Endothelial cell of hepatic sinusoid (primary cell): ENCODE measurements around the gene NR6A1.

ENCODE experiments used
- in situ Hi-C: cut with HindIII; loops from 2 replicates; pipeline ENCODE4 v1.10.0; 2017; ENCODE audit warnings: low sequenced_read_pairs

Gene NR6A1

DNA sequence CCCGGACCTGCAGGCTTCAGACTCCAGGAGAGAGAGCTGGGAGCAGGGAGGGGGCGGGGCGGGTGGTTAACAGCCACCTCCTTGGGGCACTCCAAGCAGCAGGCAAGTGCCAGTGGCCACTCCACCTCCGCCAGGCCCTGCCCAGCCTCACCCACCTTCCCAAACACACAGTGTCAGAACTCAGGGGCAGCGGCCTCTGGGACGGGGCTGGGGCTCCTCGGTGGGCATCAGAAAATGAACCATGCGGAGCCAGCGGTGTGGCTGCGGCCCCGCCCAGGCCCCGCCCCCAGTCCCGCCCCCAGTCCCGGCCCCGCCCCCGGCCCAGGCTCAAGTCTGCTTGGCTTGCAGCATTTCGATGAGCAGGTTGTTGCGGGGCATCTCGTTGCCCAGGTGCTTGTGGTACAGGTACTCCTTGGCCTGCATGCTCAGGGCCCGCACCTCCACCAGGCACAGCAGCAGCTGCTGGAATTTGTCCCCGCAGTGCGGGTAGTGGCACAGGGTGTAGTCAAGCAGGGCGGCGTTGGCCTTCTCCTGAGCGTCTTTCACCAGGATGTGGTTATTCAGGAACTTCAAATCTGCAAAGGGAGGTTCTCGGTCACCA lies 288.6 kb downstream of the NR6A1 start:
- in situ Hi-C loops: no loop called here

DNA sequence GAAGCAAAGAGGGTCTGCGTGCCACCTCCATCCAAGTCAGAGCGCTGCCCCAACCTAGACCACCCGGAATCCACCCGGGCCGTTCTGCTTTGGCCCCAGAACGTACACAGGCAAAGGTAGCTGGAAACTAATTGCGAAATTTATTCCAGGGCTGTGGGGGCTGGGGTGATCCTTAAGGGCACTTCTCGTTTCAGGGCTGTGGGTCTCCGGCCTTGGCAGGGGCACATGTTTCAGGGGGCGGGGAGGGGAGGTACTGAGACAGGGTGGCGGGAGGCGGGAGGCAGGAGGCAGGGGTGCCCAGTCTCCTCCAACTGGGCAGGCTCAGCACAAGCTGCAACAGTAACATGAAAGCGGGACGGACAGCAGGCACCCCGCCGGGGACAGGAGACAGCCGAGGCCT lies 290.0 kb downstream of the NR6A1 start:
- in situ Hi-C loops: no loop called here

DNA sequence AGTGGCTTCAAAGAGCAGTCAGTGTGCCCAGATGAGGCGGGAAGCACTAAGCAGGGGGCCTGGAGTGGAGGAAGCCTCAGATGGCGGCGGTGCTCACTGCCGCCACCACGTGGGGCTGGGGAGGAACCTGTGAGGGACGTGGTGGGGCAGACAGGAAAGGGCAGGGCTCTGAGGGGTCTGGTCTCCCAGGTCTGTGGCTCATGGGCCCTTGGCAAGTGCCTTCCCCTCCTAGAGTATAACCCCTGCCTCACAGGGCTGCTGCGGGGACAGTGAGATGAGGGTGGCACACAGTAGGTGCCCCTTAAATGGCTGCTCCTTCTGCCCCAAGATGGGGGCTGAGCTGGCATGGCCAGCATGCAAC lies 290.5 kb downstream of the NR6A1 start:
- in situ Hi-C loops: no loop called here

DNA sequence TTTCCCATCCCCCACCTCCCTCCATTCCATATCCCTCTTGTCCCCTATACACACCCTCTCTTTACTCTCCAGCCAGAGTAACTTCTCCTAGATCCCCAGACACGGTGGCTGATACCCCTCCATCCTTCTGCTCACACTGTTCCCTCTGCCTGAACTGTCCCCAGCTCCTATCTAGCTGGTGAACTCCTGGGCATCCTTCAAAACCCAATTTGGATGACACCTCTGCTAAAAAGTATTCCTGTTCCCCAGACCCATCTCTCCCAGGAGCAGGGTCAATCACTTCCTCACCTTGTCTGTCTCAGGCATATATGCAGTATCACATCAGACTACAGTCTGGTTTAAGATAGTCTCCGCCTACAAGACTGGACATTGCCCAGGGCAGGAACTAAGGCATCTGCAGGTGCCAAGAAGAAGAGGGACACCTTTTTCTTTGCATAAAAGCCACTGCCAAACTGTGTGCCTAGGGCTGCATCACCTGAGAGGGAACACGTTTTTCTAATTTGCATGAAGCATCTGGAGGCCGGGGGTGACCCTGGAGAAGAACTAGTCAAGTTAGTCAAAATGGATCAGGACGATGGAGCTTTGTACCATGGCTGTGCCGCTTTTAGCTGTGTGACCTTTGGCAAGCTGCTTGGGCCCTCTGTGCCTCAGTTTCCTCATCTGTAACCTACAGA lies 291.0 kb downstream of the NR6A1 start:
- in situ Hi-C loops: no loop called here

DNA sequence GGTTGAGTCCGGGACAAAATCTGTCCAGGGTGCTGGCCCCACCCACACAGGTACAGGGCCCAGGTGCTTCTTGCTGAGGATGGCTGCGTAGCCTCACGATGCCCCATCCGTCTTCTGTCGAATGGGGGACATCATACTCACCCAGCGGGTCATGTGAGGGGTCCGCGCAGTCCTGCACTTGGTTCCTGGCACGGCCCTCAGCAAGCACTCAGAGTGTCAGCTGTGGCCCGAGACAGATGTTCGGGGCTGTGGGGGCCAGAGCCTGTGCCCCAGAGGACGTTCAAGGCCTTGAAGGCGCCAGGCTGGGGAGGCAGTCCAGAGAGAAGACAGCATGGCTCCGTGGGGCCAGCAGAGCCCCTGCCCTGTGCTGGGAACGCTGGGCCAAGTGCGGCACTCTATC lies 291.7 kb downstream of the NR6A1 start:
- in situ Hi-C loops: no loop called here

DNA sequence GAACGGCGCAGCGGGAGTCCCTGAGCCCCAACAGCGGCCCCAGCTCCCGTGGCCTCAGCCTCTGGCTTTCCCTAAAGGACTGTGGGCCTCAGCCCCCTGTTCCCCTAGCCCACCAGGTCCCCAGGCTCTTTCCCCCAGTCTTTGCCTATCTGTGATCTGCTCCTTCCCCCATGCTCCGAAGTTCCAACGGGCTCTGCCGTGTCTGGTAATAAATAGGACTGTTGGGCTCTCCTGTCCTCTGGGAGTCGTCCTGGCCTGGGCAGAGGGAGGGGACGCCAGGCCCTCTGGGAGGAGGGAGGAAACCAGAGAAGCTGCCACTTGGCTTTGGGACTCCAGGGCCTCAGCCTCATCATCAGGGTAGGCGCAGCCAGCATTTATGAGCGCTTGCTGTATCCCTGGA lies 292.8 kb downstream of the NR6A1 start:
- in situ Hi-C loops: no loop called here

DNA sequence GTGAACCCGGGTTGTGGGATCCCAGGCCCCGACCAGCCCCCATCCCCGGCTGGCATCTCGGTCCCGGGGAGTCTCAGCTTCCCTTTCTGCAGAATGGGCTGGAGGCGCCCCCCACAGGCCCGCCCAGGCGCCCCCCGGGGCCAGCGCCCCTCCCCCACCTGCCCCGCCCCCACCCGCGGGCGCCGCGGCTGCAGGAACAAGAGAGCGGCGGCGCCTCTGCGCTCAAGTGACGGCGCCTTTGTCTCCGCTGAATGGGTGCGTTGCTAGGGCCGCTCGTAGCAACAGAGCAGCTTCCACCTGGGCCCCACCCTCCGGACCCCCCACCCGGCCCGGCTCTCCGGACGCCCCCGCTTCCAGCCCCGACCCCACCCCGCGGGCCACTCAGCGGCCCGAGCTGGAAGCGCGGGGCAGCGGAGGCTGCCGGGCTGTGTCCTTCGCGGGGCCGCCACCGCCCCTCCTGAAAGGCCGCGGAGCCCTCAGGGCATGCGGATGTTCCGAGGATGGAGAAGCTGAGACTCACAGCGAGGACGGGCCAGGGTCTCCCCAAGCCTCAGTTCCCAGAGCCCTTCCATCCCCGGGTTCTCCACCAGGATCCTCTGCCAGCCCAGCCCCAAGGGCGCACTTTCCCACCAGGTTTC lies 293.3 kb downstream of the NR6A1 start:
- in situ Hi-C loops: no loop called here

DNA sequence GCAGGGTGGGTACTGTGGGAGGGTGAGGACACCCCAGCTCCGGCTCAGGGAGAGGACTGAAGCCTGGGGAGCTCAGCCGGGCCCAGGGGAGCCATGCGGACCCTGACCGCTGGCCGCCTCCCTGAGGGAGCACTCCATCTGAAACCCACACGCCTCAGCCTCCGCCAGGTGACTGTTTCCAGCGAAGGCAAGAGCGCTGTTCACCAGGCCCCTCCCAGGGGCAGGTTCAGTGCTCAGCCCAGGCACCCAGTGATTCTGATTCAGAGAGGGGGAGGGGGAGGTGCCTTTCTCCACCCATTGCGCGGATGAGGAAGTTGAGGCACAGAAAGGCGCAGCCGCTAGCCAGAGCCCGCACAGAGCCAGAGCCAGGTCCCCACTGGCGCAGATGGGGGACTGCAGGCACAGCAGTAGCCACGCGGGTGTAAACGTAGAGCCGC lies 293.9 kb downstream of the NR6A1 start:
- in situ Hi-C loops: no loop called here

DNA sequence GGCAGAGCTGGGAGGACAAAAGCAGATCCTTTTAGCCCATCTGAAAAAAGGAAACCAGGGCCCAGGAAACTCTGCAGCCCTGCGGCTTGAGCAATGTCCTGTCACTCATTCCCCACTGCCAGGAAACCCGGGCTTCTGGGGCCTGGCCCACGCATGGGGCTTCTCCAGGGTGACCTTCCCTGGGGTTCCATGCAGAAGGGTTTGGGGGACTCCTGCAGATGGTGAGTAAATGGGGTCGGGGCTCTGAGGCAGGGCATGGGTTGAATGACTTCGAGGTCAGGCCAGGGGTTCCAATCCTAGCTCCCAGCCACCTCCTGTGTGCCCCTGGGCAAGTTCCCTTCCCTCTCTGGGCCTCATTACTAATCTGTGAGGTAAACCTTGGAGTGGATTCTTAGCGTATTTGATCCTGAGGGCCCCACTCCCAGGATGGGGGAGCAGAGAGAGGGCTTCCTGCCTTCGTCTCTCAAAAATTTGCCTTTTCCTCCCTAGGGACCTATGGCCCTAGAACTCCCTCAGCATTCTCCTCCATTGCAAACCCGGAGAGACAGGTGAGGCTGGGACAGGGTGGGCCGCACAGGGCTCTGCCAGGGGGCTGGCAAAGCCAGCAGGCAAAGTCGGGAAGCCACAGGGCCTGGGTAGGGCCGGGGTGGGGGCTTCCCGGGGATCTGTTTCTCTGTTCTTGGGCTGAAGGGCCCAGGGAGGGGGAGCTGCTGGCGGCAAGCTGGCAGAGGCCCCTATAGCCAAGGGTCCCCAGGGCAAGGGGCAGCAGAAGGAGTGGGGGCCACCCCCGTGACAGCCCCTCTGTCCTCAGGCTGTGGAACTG lies 295.0 kb downstream of the NR6A1 start:
- in situ Hi-C loops: no loop called here

DNA sequence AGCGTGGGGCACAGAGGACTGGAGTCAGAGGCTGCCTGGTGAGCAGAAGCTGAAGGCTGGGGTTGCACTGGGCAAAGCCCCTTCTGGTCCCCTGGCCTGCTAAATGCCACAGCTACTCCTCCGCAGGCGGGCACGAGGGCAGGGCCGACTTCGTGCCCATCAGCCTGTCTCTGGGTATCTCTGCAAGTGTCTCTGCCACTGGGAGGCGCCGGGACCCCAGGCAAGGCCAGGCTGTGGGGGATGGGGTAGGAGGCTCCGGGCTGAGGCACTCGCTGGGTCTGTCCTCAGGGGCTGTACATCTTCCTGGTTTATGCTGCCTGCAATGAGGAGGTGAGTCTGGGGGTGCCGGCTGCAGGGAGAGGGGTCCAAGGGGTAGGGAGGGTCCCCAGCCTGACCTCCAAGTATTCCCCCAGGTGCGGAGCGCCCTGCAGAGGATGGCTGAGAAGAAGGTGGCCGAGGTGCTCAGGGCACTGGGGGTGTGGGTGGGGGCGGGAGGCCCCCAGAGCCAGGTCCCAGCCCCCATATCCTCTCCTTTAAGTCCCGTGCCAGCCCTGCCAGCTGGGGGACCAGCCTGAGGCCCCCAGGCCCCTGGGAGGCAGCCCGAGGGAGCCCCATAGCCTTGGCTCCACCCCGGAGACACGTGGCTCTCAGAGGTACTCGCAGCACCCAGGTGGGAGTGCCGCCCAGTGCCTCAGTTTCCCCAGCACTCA lies 295.8 kb downstream of the NR6A1 start:
- in situ Hi-C loops: no loop called here

DNA sequence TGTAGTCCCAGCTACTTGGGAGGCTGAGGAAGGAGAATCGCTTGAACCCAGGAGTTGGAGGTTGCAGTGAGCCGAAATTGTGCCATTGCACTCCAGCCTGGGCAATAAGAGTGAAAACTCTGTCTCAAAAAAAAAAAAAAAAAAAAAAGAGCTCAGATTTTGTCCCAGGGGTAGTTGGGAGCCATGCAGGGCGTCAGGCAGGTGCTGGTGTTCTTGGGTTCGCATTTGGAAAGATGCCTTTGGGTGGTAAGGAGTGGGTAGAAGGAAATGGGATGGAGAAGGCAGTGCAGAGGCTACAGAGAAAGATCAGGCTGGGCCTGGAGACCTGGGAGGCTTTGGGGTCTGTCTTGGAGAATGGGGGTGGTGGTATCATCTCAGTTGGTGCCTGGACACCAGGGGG lies 297.0 kb downstream of the NR6A1 start:
- in situ Hi-C loops: no loop called here

DNA sequence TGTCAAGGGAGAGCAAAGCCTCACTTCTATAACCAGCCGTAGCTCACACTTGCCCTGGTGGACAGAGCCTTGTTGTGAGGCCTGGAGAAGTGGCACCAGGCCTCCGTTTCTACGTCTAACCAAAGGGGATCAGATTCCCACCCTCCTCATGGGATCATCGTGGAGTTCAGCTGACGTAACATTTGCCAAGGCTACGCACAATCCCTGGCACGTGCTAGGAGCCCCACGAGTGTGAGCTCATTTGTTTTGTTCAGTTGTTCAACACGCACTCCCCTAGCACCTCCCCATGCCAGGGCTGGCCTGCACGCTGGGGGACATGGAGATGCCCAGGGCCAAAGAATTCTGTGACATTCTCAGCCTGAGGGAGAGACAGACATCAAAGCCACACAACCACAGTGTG lies 297.8 kb downstream of the NR6A1 start:
- in situ Hi-C loops: no loop called here

DNA sequence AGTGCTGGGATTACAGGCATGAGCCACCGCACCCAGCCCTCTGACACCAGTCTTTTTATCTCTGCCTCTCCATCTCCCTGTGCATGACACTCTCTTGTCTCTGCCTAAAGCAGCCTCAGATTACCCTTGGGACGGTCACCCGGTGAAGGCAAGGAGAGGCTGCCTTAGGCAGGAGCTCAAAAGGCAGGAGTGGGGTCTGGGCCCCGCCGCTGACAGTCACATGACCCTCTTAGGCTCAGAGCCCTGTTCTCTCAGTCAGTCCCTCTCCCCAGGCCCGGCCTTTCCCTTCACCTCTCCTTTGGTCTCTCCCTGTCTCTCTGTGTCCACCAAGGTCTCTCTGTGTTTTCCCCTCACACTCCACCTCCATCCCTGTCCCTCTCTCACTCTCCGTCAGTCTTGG lies 298.3 kb downstream of the NR6A1 start:
- in situ Hi-C loops: no loop called here

DNA sequence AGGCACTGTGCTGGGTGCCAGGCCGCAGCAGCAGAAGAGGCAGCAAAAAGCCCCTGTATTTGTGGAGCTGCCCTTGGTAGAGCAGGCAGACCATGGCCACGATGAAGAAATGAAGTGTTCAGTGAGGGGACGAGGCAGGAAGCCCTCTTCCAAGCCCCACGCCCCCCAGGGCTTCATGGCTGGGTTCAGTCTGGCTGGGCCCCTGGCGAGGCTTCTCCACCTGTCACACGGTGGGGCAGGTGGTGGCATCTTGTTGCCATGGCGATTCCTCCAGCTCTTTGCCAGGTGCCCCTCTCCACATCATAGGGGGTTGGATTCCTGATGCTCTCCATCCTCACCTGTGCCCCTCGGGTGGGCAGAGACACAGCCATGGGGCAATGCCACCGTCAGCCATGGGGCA lies 299.4 kb downstream of the NR6A1 start:
- in situ Hi-C loops: no loop called here

DNA sequence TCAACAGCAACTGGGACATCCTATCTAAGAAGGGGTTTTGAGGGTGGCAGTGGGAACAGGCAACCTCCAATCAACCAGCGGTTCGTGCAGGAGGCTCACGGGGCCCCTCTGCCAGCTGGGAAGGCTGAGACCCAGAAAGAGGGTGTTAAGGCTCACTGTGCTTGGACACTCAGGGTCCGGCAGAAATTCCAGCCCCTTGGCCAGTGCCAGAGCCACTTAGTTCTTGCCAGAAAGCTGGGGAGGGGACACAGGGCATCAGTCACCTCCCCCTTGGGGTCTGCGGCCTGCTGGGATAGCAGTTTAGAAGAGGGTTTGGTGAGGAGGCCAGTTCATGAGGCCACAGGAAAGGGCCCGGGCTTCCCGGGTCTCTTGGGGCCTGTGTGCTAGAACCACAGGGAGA lies 300.4 kb downstream of the NR6A1 start:
- in situ Hi-C loops: no loop called here

DNA sequence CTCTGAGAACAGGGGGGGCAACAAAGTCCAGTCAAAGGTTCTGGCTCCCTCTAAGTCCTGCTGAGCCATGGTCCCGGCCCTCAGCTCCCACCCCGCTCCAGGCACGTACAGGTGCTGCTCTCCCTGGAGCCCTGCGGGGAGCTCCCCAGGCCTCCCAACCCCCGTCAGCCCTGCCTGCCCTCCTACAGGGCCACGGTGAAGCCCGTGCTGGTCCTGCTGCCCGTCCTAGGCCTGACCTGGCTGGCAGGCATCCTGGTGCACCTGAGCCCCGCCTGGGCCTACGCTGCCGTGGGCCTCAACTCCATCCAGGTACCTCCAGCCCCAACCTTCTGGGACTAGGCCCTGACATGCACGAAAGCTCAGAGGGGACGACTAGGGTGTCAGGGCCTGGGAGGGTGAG lies 300.8 kb downstream of the NR6A1 start:
- in situ Hi-C loops: no loop called here

DNA sequence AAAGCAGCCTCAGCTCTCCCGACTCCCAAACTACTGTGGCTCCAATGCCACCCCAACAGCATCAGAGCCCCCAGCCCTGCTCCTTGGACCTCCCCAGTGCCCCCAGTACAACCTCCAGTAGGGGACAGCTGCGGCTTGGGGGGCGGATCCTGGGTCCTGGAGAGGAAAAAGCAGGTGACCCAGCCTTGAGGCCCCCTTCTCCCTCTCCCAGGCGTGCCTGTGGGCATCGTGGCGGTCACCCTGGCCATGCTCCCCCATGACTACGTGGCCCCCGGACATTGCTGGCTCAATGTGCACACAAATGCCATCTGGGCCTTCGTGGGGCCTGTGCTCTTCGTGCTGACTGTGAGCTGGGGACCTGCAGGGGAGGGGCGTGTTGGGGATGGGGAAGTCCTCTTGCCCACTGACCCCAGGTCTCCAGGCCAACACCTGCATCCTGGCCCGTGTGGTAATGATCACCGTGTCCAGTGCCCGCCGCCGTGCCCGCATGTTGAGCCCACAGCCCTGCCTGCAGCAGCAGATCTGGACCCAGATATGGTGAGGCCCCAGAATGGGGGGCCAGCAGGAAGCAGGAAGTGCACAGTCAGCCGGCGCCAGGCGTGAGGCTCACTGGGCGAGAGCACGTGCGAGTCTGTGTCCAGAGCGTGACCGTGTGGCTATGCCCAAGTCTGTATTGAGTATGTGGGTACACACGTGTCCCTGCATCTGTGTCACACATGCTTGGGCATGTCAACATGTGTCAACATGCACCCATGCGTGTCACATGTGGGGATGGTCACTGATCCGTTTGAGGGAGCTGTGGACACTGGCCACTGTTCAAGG lies 301.9 kb downstream of the NR6A1 start:
- in situ Hi-C loops: no loop called here

DNA sequence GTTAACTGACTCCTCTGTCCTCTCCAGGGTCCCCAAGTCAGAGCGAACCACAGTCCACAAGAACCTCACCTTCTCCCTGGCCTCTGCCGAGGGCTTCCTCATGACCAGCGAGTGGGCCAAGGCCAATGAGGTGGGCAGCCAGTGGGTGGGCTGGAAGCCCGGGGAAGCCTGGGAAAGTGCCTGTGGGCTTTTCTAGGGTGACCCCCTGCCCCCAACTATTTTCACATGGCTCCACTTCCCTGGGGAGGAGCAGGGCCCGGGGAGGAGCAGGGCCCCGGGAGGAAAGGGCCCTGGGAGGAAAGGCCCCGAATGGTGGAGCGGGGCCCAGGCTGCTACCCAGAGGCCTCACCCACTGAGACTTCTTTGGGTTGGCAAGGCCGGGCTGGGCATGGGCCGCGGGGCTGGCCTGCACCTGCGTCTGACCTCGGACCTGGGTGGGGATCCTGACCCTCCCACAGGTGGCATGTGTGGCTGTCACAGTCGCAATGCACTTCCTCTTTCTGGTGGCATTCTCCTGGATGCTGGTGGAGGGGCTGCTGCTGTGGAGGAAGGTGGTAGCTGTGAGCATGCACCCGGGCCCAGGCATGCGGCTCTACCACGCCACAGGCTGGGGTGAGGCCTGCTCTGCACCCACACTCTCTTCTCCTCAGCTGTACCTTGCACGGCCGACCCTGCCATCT lies 302.9 kb downstream of the NR6A1 start:
- in situ Hi-C loops: no loop called here

DNA sequence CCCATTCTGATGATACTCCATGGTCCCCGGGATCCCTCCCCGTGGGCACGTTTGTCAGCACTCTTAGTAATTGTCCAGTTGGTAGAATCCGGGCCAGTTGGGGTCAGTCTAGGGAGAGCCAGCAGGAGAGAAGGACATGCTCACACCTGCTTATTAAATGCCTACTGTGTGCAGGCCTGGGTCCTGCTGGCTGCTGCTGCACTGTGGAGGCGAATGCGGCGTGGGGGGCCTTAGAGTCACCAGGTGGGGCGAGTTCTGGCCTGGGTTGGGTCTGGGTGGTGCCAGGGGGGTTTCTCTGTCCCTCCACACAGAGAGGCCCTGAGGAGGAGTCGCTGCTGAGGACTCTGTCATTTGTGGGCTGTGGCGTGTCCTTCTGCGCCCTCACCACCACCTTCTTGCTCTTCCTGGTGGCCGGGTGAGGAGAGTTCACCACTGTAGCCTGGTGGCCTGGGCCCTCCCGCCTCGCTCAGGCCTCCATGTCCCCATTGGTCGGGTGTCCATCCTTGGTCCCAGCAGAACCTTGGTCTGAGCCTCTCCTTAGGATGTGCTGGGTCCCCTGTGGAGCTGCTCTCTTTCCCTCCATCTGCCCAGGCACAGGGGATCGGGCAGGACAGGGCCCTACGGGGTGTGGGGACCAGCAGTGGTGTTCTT lies 303.6 kb downstream of the NR6A1 start:
- in situ Hi-C loops: no loop called here
